ENCODE data around the gene OCSTAMP.

Gene OCSTAMP

DNA sequence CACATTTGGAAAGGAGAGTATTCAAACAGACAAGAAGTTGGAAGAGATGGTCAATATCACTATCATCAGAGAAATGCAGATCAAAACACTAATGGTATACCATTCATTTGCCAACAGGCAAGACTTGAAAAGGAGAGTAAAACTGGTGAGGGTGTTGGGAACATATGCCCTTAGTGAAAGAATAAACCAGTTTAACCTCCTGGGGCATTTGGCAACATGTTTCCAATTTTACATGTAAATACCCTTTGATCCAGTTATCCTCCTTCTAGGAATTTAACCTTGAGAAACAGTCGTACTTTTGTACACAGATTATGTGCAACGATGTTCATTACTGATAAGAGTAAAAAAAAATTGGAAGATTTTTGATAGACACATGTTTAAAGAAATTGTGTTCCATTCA lies 34.1 kb upstream of the OCSTAMP start:
- DNase-seq, result no peak
- Histone ChIP-seq H3F3A (ENCODE audit: insufficient read depth, low read length) (peaks cover 3% of the 10 kb centered on the region; the same call in 1 of the 2 replicates), H3K9ac (ENCODE audit: low read length) (no peak overlapping the region), H3K9me2 (replicated peaks; ENCODE audit: insufficient read depth, low read length) (no peaks in the 10 kb centered on the region), H4K20me1 (ENCODE audit: insufficient read depth, low read length) (no peaks in the 10 kb centered on the region), H3K9me3 (replicated peaks; ENCODE audit: insufficient read depth, low read length) (no peaks in the 10 kb centered on the region), H3K27me3 (replicated peaks; ENCODE audit: insufficient read depth, low read length) (no peaks in the 10 kb centered on the region), H3K79me2 (ENCODE audit: low read length) (no peaks in the 10 kb centered on the region), H3K4me2 (ENCODE audit: low read depth, low read length) (no peak overlapping the region), H3K4me3 (ENCODE audit: low read length) (no peak overlapping the region), H3K4me1 (ENCODE audit: low read length) (peaks cover 11% of the 10 kb centered on the region), H2AFZ (ENCODE audit: low read length) (no peak overlapping the region), H3K27ac (ENCODE audit: low read length) (no peak overlapping the region), H3K36me3 (replicated peaks; ENCODE audit: insufficient read depth, low read length) (no peaks in the 10 kb centered on the region)
- TF ChIP-seq, protein P1, sequence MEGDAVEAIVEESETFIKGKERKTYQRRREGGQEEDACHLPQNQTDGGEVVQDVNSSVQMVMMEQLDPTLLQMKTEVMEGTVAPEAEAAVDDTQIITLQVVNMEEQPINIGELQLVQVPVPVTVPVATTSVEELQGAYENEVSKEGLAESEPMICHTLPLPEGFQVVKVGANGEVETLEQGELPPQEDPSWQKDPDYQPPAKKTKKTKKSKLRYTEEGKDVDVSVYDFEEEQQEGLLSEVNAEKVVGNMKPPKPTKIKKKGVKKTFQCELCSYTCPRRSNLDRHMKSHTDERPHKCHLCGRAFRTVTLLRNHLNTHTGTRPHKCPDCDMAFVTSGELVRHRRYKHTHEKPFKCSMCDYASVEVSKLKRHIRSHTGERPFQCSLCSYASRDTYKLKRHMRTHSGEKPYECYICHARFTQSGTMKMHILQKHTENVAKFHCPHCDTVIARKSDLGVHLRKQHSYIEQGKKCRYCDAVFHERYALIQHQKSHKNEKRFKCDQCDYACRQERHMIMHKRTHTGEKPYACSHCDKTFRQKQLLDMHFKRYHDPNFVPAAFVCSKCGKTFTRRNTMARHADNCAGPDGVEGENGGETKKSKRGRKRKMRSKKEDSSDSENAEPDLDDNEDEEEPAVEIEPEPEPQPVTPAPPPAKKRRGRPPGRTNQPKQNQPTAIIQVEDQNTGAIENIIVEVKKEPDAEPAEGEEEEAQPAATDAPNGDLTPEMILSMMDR (IDR thresholded peaks at IDR 0.05; ENCODE audit: low read length), result no peak
- TF ChIP-seq EZH2phosphoT487 (IDR thresholded peaks at IDR 0.05; ENCODE audit: low read length) (no peak), EZH2 (optimal IDR thresholded peaks at IDR 0.05; ENCODE audit: low read depth, low read length) (no peak)

DNA sequence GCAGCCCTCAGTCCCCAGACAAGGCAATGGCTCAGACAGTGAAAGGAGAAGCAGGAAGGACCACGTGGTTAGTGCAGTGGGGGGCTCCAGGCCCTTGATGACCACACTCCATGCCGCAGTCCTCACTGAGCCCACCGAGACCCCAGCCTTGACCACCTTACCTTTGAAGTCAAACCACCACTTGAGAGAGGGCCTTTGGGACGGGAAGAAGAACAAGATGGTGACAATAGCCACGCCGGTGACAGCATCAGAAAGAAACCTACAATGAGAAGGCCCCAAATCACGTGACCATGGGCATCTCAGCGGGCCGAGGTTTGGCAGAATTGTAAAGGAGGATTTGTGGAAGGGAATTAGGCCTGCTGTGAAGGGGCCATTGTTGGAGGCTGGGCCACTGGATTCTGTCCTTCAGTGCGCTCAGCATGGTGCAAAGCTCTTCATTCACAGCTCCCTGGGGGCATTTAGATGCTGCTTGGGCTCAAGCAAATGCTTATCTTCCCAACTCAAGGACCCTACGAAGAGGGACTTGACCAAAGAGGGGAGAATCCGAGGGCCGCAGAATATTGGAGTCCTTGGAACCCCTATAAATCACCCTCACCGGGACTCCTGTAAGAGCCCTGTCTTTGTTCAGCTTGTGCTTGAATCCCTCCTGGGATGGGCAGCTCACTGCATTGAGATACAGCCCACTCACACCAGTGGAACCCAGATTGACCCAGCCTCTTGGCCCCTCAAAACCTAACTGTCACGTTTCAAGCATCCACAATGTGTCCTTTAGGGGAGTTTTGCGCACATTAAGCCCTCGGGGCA lies 33.2 kb upstream of the OCSTAMP start:
- Histone ChIP-seq H3K4me3 (ENCODE audit: low read length) (no peak overlapping the region), H3K9me3 (replicated peaks; ENCODE audit: insufficient read depth, low read length) (no peaks in the 10 kb centered on the region), H3K4me1 (ENCODE audit: low read length) (peaks cover 3% of the 10 kb centered on the region), H3K27ac (ENCODE audit: low read length) (no peak overlapping the region), H3K9me2 (replicated peaks; ENCODE audit: insufficient read depth, low read length) (no peaks in the 10 kb centered on the region), H4K20me1 (ENCODE audit: insufficient read depth, low read length) (no peaks in the 10 kb centered on the region), H3K79me2 (ENCODE audit: low read length) (no peaks in the 10 kb centered on the region), H2AFZ (ENCODE audit: low read length) (no peak overlapping the region), H3K27me3 (replicated peaks; ENCODE audit: insufficient read depth, low read length) (no peaks in the 10 kb centered on the region), H3K4me2 (ENCODE audit: low read depth, low read length) (no peak overlapping the region), H3K36me3 (replicated peaks; ENCODE audit: insufficient read depth, low read length) (no peaks in the 10 kb centered on the region), H3K9ac (ENCODE audit: low read length) (no peak overlapping the region), H3F3A (ENCODE audit: insufficient read depth, low read length) (no peaks in the 10 kb centered on the region)
- no peak for DNase-seq
- TF ChIP-seq, protein P1 (IDR thresholded peaks at IDR 0.05; ENCODE audit: low read length), result no peak
- TF ChIP-seq EZH2 (optimal IDR thresholded peaks at IDR 0.05; ENCODE audit: low read depth, low read length) (no peak), EZH2phosphoT487 (IDR thresholded peaks at IDR 0.05; ENCODE audit: low read length) (no peak)

DNA sequence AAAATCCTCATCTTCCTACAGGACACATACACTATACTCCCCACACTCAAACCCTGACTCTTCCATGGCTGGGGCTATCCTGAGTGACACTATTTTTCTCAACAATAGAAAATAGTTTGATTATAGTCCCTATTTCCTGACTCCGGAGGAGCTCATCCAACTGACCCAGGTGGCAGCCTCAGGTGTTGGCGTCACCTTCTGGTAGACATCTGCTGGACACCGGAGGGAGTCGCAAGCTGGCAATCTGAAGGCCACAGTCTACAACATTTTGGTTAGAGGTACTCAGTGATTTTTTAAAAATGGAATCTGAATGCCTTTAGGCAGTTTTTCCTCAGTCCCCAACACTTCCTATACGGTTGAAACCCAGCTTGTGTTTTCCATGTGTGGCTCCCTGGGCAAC lies 32.2 kb upstream of the OCSTAMP start:
- no peaks in the 10 kb centered on the region for H3F3A ChIP-seq (ENCODE audit: insufficient read depth, low read length)
- TF ChIP-seq EZH2phosphoT487 (IDR thresholded peaks at IDR 0.05; ENCODE audit: low read length), result no peak
- TF ChIP-seq, protein P1 (IDR thresholded peaks at IDR 0.05; ENCODE audit: low read length), result no peak
- no peak for TF ChIP-seq EZH2 (optimal IDR thresholded peaks at IDR 0.05; ENCODE audit: low read depth, low read length)
- no peak overlapping the region for H2AFZ ChIP-seq (ENCODE audit: low read length)
- no peak overlapping the region for H3K4me2 ChIP-seq (ENCODE audit: low read depth, low read length)
- H3K36me3 ChIP-seq (replicated peaks; ENCODE audit: insufficient read depth, low read length), result no peaks in the 10 kb centered on the region
- H3K9me2 ChIP-seq (replicated peaks; ENCODE audit: insufficient read depth, low read length), result no peaks in the 10 kb centered on the region
- no peaks in the 10 kb centered on the region for H3K9me3 ChIP-seq (replicated peaks; ENCODE audit: insufficient read depth, low read length)
- no peaks in the 10 kb centered on the region for H3K79me2 ChIP-seq (ENCODE audit: low read length)
- H4K20me1 ChIP-seq (ENCODE audit: insufficient read depth, low read length), result no peaks in the 10 kb centered on the region
- DNase-seq, result no peak
- no peak overlapping the region for H3K27ac ChIP-seq (ENCODE audit: low read length)
- H3K9ac ChIP-seq (ENCODE audit: low read length), result no peak overlapping the region
- H3K4me1 ChIP-seq (ENCODE audit: low read length), result no peaks in the 10 kb centered on the region
- H3K27me3 ChIP-seq (replicated peaks; ENCODE audit: insufficient read depth, low read length), result no peaks in the 10 kb centered on the region
- H3K4me3 ChIP-seq (ENCODE audit: low read length), result no peak overlapping the region

All from MM.1S (cell line).